CD14-positive monocyte (primary cell): ENCODE measurements around the gene TDRD15. TPM values are rescaled to one million over a fixed set of nuclear protein-coding genes. Genes with fewer than 3 reads are reported as not detected.

Experiments used
- DNase-seq, 3 donors: peaks; one replicate each; pipeline ENCODE4 v3.0.0-alpha.2; 2011 to 2022
- H2AFZ ChIP-seq: 2 replicates; pipeline ENCODE4 v1.6.0; 2012; ENCODE audit warnings: mild to moderate bottlenecking, low read depth, low read length, inconsistent platforms; ENCODE audit not compliant: insufficient read depth, poor library complexity, severe bottlenecking
- H3K27ac ChIP-seq, 2 donors: 1 replicate in 1 of 2; 2 replicates in 1 of 2; pipeline ENCODE4 v1.5.1; 2012 to 2013; ENCODE audit warnings: low read length in 2 of 2, control low read depth in 1 of 2, inconsistent platforms in 1 of 2, low read depth in 1 of 2, mild to moderate bottlenecking in 1 of 2
- H3K27me3 ChIP-seq, 2 donors: one replicate each; pipeline versions ENCODE4 v1.6.0 to v1.6.1; 2011 to 2013; ENCODE audit warnings: low read length in 2 of 2; ENCODE audit not compliant: control insufficient read depth in 2 of 2, insufficient read depth in 2 of 2
- H3K36me3 ChIP-seq, 2 donors: replicated peaks in 1 of 2; 1 replicate in 1 of 2; 2 replicates in 1 of 2; pipeline versions ENCODE4 v1.5.1 to v1.6.1; 2012 to 2013; ENCODE audit warnings: low read length in 2 of 2, control low read depth in 1 of 2, inconsistent platforms in 1 of 2, mild to moderate bottlenecking in 1 of 2; ENCODE audit not compliant: insufficient read depth in 2 of 2, control insufficient read depth in 1 of 2
- H3K4me1 ChIP-seq, 2 donors: 1 replicate in 1 of 2; 2 replicates in 1 of 2; pipeline versions ENCODE4 v1.5.1 to v1.6.1; 2012 to 2013; ENCODE audit warnings: low read length in 2 of 2, control low read depth in 1 of 2, inconsistent platforms in 1 of 2, mild to moderate bottlenecking in 1 of 2, moderate library complexity in 1 of 2; ENCODE audit not compliant: insufficient read depth in 2 of 2, control insufficient read depth in 1 of 2
- H3K4me2 ChIP-seq: replicated peaks from 2 replicates; pipeline ENCODE3; 2012; ENCODE audit warnings: low read length, moderate library complexity, mild to moderate bottlenecking; ENCODE audit not compliant: poor library complexity, severe bottlenecking; ENCODE audit errors: extremely low read depth
- H3K4me3 ChIP-seq, 3 experiments: fragments of 200-600 bp in 1 of 3; sonication (generic) in 1 of 3; replicated peaks in 1 of 3; 1 replicate in 2 of 3; 2 replicates in 1 of 3; pipeline ENCODE4 v1.5.1; 2011 to 2013; ENCODE audit warnings: low read length in 3 of 3, mild to moderate bottlenecking in 3 of 3, control low read depth in 2 of 3, low read depth in 2 of 3, inconsistent platforms in 1 of 3, moderate library complexity in 1 of 3
- H3K79me2 ChIP-seq: 2 replicates; pipeline ENCODE4 v1.6.0; 2012; ENCODE audit warnings: mild to moderate bottlenecking, control low read depth, inconsistent platforms, low read length, moderate library complexity; ENCODE audit not compliant: insufficient read depth
- H3K9ac ChIP-seq: 2 replicates; pipeline ENCODE4 v1.6.0; 2017; ENCODE audit warnings: low read length, mild to moderate bottlenecking; ENCODE audit not compliant: insufficient read depth, poor library complexity, severe bottlenecking
- H3K9me3 ChIP-seq, 2 donors: replicated peaks in 1 of 2; 1 replicate in 1 of 2; 2 replicates in 1 of 2; pipeline versions ENCODE4 v1.5.1 to v1.6.1; 2012 to 2013; ENCODE audit warnings: low read length in 2 of 2, control low read depth in 1 of 2; ENCODE audit not compliant: control insufficient read depth in 1 of 2, insufficient read depth in 1 of 2
- H4K20me1 ChIP-seq: 2 replicates; pipeline ENCODE4 v1.6.0; 2012; ENCODE audit warnings: mild to moderate bottlenecking, low read length, control low read depth, moderate library complexity; ENCODE audit not compliant: insufficient read depth
- H3K27ac Mint-ChIP-seq, 7 donors: one replicate each; pipeline ENCODE4 v1.8.0; 2020; ENCODE audit warnings: mild to moderate bottlenecking in 7 of 7, mixed read lengths in 7 of 7, moderate library complexity in 6 of 7, inconsistent platforms in 2 of 7
- H3K27me3 Mint-ChIP-seq, 3 donors: one replicate each; pipeline ENCODE4 v1.8.0; 2021 to 2022; ENCODE audit warnings: low read depth in 3 of 3, mild to moderate bottlenecking in 3 of 3, mixed read lengths in 3 of 3, moderate library complexity in 3 of 3, inconsistent platforms in 1 of 3
- H3K36me3 Mint-ChIP-seq, 2 donors: one replicate each; pipeline ENCODE4 v1.8.0; 2020; ENCODE audit warnings: mixed read lengths in 2 of 2, inconsistent platforms in 1 of 2, mild to moderate bottlenecking in 1 of 2
- H3K4me1 Mint-ChIP-seq: one replicate; pipeline ENCODE4 v1.8.0; 2020; ENCODE audit warnings: mild to moderate bottlenecking, mixed read lengths
- H3K4me3 Mint-ChIP-seq, 2 donors: one replicate each; pipeline ENCODE4 v1.8.0; 2020; ENCODE audit warnings: mild to moderate bottlenecking in 2 of 2, mixed read lengths in 2 of 2, moderate library complexity in 1 of 2
- H3K9me3 Mint-ChIP-seq, 7 donors: one replicate each; pipeline ENCODE4 v1.8.0; 2020 to 2022; ENCODE audit warnings: mixed read lengths in 7 of 7, mild to moderate bottlenecking in 6 of 7, moderate library complexity in 6 of 7, inconsistent platforms in 2 of 7
- CTCF ChIP-seq: fragments of 200-600 bp; IDR thresholded peaks from one replicate; pipeline ENCODE4 v1.8.0; 2022; ENCODE audit warnings: antibody characterized with exemption, mild to moderate bottlenecking
- WGBS: methylation state at CpG from one replicate; pipeline ENCODE4 v1.1.5; 2013; ENCODE audit warnings: missing lambda C conversion rate; ENCODE audit not compliant: insufficient coverage; 5-methylcytosine and 5-hydroxymethylcytosine counted together
- intact Hi-C, 2 donors: fragments of 100-400 bp; cut with micrococcal nuclease; formaldehyde crosslinking; loops; one replicate each; pipeline versions ENCODE4 v1.15.0 to v1.15.1; 2023
- polyA plus RNA-seq, 3 donors: library from polyadenylated mRNA; depleted of rRNA in 1 of 3; unstranded in 2 of 3; stranded (reverse) in 1 of 3; fragments of 300-500 nt in 2 of 3; fragments of >200 nt in 1 of 3; fragmentation: Illumina TruSeq in 2 of 3; gene quantifications; 1 replicate in 2 of 3; 2 replicates in 1 of 3; pipeline ENCODE4 v1.2.3, GENCODE V29; 2012 to 2021

The TDRD15 gene
- polyA plus RNA-seq, 3 donors = not detected

- Histone ChIP-seq H3K27ac (no peak overlapping the region), H3K4me1 (no peaks in the 10 kb centered on the region), H3K4me3 (no peak overlapping the region), H3K4me2 (no peak overlapping the region), H2AFZ (no peak overlapping the region), H3K9ac (no peak overlapping the region), H4K20me1 (no peaks in the 10 kb centered on the region), H3K36me3 (no peaks in the 10 kb centered on the region), H3K9me3 (peaks cover 0 to 2% of the 10 kb centered on the region in 2 donors), H3K79me2 (no peaks in the 10 kb centered on the region), H3K27me3 (no peaks in the 10 kb centered on the region)
- Mint-ChIP-seq H3K4me1 (no peaks in the 10 kb centered on the region), H3K4me3 (no peak overlapping the region), H3K9me3 (peaks cover 0 to 12% (median 3%) of the 10 kb centered on the region in 7 donors), H3K36me3 (no peaks in the 10 kb centered on the region), H3K27me3 (peaks cover 2 to 6% (median 4%) of the 10 kb centered on the region in 3 donors), H3K27ac (no peak overlapping the region)
- no peak for TF ChIP-seq CTCF
- WGBS = no CpG with 5 or more reads among the region's 1 CpG
- intact Hi-C loops = no loop called here
- DNase-seq = no peak
These were observed 19.6 kb upstream of the TDRD15 start for GRCh38 chr2:21104030-21104660.

- H3K9me3 Mint-ChIP-seq = no peaks in the 10 kb centered on the region
- Histone ChIP-seq H4K20me1 (no peaks in the 10 kb centered on the region), H3K27me3 (no peaks in the 10 kb centered on the region), H3K79me2 (no peaks in the 10 kb centered on the region), H3K4me2 (no peak overlapping the region), H3K4me1 (no peaks in the 10 kb centered on the region), H2AFZ (no peak overlapping the region), H3K27ac (no peak overlapping the region), H3K36me3 (no peaks in the 10 kb centered on the region), H3K4me3 (no peak overlapping the region), H3K9me3 (no peaks in the 10 kb centered on the region), H3K9ac (no peak overlapping the region)
- no peak for TF ChIP-seq CTCF
- H3K4me3 Mint-ChIP-seq = no peak overlapping the region
- DNase-seq = no peak
- intact Hi-C loops = no loop called here
- H3K27ac Mint-ChIP-seq = no peak overlapping the region
- no peaks in the 10 kb centered on the region for H3K36me3 Mint-ChIP-seq
- 83% methylated on average over 1 of the region's 1 CpG for WGBS
- no peaks in the 10 kb centered on the region for H3K4me1 Mint-ChIP-seq
- peaks cover 0 to 4% (median 1%) of the 10 kb centered on the region in 3 donors for H3K27me3 Mint-ChIP-seq
These were observed 12.8 kb upstream of the TDRD15 start for GRCh38 chr2:21111012-21111411.
